ENCODE results near the gene GSG1L2. TPM values are rescaled to one million over a fixed set of nuclear protein-coding genes. Genes with fewer than 3 reads are reported as not detected.
A peak's percentile ranks its signal among the peaks of the same experiment; 100 is the strongest.

GSG1L2 gene
- total RNA-seq, 2 donors from 2014 or later: not detected

DNA sequence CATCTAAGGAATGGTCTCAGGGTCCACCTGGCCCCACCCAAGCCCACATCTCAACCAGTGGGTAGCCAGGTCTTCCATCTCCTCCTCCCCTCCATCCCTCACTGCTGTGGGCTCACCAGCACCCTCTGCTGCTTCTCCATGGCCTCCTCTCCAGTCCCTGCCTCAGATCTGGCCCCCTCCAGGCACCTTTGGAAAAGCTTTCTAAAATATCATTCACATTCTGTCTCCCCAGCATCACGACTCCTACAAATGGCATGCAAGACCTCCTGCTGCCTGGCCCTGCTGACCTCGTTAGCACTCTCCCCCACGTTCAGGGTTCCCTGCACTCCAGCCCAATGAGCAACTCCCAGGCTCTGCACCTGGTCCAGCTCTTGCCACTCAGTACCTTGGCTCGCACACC lies 17.6 kb upstream of the GSG1L2 start:
- no peak overlapping the region for H3K27ac Mint-ChIP-seq
- DNase-seq (ENCODE audit: low spot score): no peak

DNA sequence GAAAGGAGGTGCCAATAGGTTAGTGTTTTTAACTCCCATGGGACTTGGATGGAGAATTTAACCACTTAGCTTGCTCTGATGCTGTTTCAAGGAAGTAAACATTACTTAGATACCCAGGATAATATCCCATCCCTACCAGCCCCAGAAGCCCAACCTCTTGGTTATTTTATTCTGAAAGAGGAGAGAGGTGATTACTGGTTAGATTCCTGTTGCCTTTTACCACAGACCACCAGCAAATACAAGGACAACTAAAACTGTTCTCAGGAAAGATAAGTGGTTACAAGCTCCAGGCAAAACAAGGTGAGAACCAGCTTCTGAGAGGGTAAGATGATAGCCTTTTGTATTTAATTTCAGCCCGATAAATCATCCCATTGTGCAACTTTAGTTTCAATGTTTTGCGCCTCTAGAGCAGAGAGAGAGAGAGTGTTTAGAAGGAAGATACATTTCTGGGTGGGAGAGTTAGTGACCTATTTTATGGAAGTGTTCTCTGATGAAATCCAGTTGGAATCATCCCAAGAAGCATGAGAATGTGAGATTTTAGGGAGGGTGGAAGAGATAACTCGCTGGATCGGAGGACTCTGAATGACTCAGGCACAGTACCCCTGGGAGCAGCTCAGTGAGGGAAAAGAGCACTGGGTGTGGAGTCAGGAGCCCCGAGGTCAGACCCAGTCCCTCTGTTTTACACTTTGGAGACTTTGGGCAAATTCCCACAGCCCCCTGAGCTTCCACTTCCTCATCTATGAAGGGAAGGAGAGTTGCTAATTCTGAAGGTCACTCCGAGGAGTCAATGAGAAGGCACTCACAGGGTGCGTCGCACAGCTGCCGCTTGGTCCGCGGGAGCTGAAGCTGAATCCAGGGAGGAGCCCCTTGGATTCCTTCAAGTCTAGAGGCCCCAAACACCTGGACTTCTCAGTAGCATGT lies 15.9 kb upstream of the GSG1L2 start:
- Mint-ChIP-seq H3K27me3 (peaks cover 15 to 45% of the 10 kb centered on the region in 2 donors), H3K36me3 (no peaks in the 10 kb centered on the region), H3K4me1 (ENCODE audit: low read depth in 2 of 2) (no peaks in the 10 kb centered on the region), H3K9me3 (no peaks in the 10 kb centered on the region), H3K4me3 (no peak overlapping the region), H3K27ac (no peak overlapping the region)
- DNase-seq (ENCODE audit: low spot score) (no peak), ATAC-seq (no peak)

More for the DNA sequence above, 17.6 kb upstream of the GSG1L2 start:
- H3K9me3 Mint-ChIP-seq: no peaks in the 10 kb centered on the region
- no peak for ATAC-seq
- H3K36me3 Mint-ChIP-seq: no peaks in the 10 kb centered on the region
- no peak overlapping the region for H3K4me3 Mint-ChIP-seq
- peaks cover 23 to 53% of the 10 kb centered on the region in 2 donors for H3K27me3 Mint-ChIP-seq
- H3K4me1 Mint-ChIP-seq (ENCODE audit: low read depth in 2 of 2): no peaks in the 10 kb centered on the region

DNA sequence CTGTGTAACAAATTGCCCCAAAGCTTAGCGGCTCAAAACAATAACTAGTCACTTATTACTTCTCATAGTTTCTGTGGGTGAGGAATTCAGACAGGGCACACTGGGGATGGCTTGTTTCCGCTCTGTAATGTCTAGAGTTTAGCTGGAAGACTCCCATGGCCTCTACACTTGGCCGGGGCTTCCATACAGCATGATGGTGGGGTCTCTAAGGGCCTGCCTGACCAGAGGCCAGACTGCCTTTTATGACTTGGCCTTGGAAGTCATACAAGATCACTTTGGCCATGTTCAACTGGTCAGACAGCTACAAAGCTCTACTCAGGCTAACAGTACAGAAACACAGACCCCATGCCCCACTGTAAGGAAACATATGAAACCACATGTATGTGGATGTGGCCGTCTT lies 12.0 kb upstream of the GSG1L2 start:
- Mint-ChIP-seq H3K4me1 (ENCODE audit: low read depth in 2 of 2) (no peaks in the 10 kb centered on the region), H3K36me3 (no peaks in the 10 kb centered on the region), H3K4me3 (no peak overlapping the region), H3K27ac (no peak overlapping the region), H3K9me3 (no peaks in the 10 kb centered on the region), H3K27me3 (peaks cover 8 to 45% of the 10 kb centered on the region in 2 donors)
- no peak for ATAC-seq
- DNase-seq (ENCODE audit: low spot score): no peak

DNA sequence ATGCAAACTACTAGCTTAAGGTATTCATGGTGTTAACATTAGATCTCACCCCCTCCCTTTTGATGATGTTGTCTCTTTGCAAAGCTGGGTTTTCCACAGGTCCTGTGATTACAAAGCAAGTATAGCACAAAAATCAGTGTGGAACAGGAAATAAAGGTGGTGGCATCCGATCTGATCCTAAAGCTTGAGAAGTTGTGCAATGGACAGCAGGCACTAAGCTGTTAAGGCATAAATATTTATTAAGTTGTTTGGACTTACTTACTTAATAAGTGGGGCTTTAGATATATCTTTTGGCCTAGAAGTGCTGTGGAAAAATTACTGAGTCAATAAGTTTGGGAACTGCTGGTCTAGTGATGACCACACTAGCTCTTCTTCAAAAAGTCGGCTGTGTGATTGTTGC lies 8.8 kb upstream of the GSG1L2 start:
- no peak for ATAC-seq
- Mint-ChIP-seq H3K36me3 (no peaks in the 10 kb centered on the region), H3K4me1 (ENCODE audit: low read depth in 2 of 2) (no peaks in the 10 kb centered on the region), H3K4me3 (no peak overlapping the region), H3K9me3 (no peaks in the 10 kb centered on the region), H3K27ac (no peak overlapping the region), H3K27me3 (peaks cover 8 to 20% of the 10 kb centered on the region in 2 donors)
- no peak for DNase-seq (ENCODE audit: low spot score)

DNA sequence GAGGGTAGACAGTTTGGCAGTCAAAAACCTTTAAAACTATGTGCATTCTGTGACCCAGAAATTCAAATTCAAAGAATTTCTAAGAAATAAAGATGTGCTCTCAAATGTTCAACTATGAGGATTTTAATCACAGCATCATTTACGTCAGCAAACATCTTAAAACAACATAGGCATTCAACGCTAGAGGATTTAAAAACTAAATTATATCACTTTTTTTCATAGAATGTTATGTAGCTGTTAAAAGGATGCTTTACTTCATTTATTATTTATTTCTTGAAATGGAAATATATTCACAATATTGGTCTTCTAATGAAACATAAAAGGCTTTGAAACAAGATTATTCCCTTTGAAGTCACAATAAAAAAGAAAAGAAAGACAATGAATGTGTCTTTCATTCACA lies 7.5 kb upstream of the GSG1L2 start:
- no peak overlapping the region for H3K4me3 Mint-ChIP-seq
- no peak overlapping the region for H3K27ac Mint-ChIP-seq
- ATAC-seq (no peak), DNase-seq (ENCODE audit: low spot score) (no peak)
- H3K27me3 Mint-ChIP-seq: peaks cover 16 to 20% of the 10 kb centered on the region in 2 donors
- H3K36me3 Mint-ChIP-seq: no peaks in the 10 kb centered on the region
- no peaks in the 10 kb centered on the region for H3K4me1 Mint-ChIP-seq (ENCODE audit: low read depth in 2 of 2)
- H3K9me3 Mint-ChIP-seq: no peaks in the 10 kb centered on the region

DNA sequence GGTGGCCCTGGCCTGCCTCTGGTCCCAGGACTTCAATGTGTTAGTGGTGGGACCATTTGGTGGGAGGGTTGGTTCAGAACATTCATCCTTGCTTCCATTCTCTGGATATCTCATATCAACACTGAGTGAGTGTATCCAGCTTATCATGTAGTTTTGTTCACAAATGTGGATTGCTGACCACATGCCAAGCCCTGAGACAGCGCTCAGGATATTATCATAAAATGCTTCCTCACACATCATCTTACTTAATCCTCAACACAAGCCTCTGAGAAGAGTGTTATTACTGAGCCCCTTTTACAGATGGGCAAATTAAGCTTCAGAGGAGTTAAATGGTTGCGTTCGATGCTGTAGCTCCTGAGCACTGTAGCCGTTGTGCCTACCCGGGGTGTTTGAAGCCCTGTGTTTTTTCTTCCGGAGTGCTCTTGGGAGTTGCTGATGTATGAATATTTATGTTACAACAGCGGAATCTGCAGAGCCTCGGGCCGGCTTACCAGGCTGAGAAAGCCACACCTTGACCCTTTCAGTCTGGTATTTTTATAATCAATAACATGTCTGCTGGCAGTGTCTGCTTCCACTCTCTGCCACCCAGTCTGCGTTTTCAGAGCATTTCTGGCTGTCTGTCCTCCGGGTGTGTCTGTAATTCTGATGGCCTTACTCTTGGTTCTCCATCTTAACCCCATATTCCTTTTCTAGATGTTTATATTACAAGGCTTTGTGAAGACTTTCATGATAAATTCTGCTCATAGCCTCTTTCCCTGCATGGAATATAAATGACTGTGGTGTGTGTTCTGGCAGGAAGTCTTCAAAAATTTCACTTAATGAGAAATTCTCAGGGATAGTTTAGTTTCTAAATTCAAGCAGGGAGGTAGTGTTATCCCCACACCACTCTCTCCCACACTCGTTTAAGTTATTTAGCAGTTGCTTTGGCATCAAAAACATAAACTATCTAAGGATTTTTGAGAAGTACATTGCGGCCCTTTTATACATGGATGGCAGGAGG lies 6.7 kb upstream of the GSG1L2 start:
- Mint-ChIP-seq H3K4me1 (ENCODE audit: low read depth in 2 of 2) (no peaks in the 10 kb centered on the region), H3K27ac (no peak overlapping the region), H3K9me3 (no peaks in the 10 kb centered on the region), H3K27me3 (peaks cover 16 to 20% of the 10 kb centered on the region in 2 donors), H3K4me3 (no peak overlapping the region), H3K36me3 (no peaks in the 10 kb centered on the region)
- ATAC-seq (no peak), DNase-seq (ENCODE audit: low spot score) (no peak)

DNA sequence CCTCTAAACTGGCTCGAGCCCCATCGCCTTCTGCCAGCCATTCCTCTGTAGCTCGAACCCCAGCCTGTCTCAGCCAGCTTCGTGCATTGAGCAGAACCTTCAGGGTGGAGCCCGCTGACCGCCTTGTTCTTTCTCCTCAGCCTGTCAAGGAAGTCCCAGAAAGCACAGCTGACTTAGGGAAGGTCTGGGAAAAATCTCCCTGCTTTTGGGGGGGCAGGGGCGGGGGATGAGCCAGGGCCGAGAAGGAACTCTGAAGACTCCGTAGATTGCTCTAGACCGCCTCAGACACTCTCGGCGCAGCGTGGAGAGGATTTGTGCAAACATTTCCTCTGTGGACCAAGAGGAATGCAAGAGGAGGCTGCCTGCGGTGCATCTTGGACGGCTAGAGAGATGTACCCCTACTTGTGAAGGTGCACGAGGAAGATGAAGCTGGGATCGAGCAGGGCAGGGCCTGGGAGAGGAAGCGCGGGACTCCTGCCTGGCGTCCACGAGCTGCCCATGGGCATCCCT lies 3.8 kb upstream of the GSG1L2 start, which contains the start of gene GLP2R:
TSS of gene GLP2R (plus strand) at position 284 of the 510 bp plus-strand sequence. CDS start at position 424, 140 bp downstream.
- Mint-ChIP-seq H3K9me3 (no peaks in the 10 kb centered on the region), H3K27me3 (peaks cover 18 to 23% of the 10 kb centered on the region in 2 donors), H3K4me3 (no peak within 1 kb of the TSS), H3K27ac (no peak within 1 kb of the TSS), H3K36me3 (no peaks in the 10 kb centered on the region), H3K4me1 (ENCODE audit: low read depth in 2 of 2) (no peaks in the 10 kb centered on the region)
- ATAC-seq: peak in 1 of 2 donors; percentile 15
- no peak for DNase-seq (ENCODE audit: low spot score)

DNA sequence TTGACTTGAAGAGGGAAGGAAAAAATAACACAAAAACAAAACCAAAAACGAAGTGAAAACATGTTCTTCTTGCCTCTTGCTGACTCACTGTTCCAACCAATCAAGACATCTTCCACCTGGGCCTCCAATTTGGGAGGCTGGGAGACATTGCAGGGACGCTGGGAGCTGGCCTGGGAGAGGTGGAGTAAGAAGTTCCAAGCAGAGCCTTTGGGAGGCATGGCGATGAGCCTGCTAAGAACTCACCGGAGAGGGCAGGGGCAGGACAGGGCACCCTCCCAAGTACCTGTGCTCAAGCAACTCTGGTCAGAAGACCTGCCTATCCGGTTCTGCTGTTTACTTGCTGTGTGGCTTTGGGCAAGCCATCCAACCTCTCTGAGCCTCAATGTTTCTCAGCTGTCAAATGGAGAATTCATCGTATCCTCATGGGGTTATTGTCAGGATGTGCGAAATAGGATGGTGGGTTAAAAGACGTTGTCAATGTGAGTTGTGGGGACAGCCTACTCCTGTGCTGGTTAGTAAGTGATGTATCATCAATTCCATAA lies 3.0 kb upstream of the GSG1L2 start:
- Mint-ChIP-seq H3K27ac (no peak overlapping the region), H3K4me3 (no peak overlapping the region), H3K9me3 (no peaks in the 10 kb centered on the region), H3K27me3 (peaks cover 10 to 23% of the 10 kb centered on the region in 2 donors), H3K36me3 (no peaks in the 10 kb centered on the region), H3K4me1 (ENCODE audit: low read depth in 2 of 2) (no peaks in the 10 kb centered on the region)
- no peak for ATAC-seq
- DNase-seq (ENCODE audit: low spot score): no peak

DNA sequence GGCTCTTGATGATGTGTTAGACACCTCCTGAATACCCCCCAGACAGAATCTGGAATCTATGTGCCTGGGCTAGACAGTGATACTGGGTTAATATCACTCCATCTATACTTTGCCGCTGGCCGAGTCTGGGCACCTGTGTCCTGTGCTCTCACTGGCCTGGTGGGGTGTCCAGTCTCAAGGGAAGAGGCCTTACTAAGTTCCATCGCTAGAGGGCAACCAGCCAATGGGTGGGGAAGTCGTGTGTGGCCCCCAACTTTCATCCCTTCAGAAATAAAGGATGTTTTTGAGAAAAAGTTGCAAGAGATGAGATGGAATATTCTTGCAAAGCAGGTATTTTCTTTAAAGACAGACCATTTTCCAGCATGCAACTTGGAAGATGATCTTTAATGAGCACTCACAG lies 2.2 kb upstream of the GSG1L2 start:
- H3K27ac Mint-ChIP-seq: no peak overlapping the region
- DNase-seq (ENCODE audit: low spot score) (no peak), ATAC-seq (no peak)
- no peaks in the 10 kb centered on the region for H3K36me3 Mint-ChIP-seq
- H3K4me3 Mint-ChIP-seq: no peak overlapping the region
- H3K9me3 Mint-ChIP-seq: no peaks in the 10 kb centered on the region
- peaks cover 8 to 23% of the 10 kb centered on the region in 2 donors for H3K27me3 Mint-ChIP-seq
- no peaks in the 10 kb centered on the region for H3K4me1 Mint-ChIP-seq (ENCODE audit: low read depth in 2 of 2)

DNA sequence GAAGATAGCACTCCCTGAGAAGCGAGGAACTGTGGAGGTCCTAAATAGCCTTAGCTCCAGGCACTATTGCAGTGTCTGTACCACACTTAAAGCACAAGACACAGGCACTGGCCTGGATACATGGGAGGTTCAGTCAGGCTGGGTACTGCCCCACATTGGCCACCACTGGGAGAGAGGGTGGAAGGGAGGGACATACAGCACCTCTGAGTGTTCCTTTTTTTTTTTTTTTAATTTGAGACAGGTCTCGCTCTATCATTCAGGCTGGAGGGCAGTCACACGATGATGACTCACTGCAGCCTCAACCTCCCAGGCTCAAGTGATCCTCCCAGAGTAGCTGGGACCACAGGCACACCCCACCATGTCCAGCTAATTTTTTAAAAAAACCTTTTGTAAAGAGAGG lies 1.4 kb downstream of the GSG1L2 start:
- Mint-ChIP-seq H3K4me3 (no peak overlapping the region), H3K36me3 (no peaks in the 10 kb centered on the region), H3K4me1 (ENCODE audit: low read depth in 2 of 2) (peaks cover 0 to 3% of the 10 kb centered on the region in 2 donors), H3K27me3 (peaks cover 20% of the 10 kb centered on the region in 2 donors), H3K27ac (no peak overlapping the region), H3K9me3 (no peaks in the 10 kb centered on the region)
- ATAC-seq (no peak), DNase-seq (ENCODE audit: low spot score) (no peak)

DNA sequence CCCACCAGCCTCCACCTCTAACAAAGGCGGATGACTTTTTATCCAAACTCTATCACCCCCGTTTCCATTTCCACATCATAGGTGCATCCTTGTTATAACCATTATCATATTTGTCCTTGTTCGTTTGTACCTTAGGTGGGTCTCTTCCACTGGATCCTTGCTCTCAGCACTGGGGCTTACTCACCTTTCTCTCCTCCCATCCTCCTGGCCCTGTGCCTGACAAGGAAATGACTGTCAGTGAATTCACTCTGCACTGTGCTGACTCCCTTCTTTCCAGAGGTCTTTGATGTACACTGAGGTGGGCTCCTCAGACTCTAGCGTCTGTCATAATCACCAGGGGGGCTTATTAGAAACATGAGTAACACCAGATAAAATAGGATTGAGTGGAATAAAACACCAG lies 3.1 kb downstream of the GSG1L2 start:
- H3K4me3 Mint-ChIP-seq: no peak overlapping the region
- H3K4me1 Mint-ChIP-seq (ENCODE audit: low read depth in 2 of 2): peaks cover 0 to 3% of the 10 kb centered on the region in 2 donors
- no peaks in the 10 kb centered on the region for H3K36me3 Mint-ChIP-seq
- H3K27me3 Mint-ChIP-seq: peaks cover 13 to 20% of the 10 kb centered on the region in 2 donors
- no peak overlapping the region for H3K27ac Mint-ChIP-seq
- no peak for ATAC-seq
- no peaks in the 10 kb centered on the region for H3K9me3 Mint-ChIP-seq
- no peak for DNase-seq (ENCODE audit: low spot score)

DNA sequence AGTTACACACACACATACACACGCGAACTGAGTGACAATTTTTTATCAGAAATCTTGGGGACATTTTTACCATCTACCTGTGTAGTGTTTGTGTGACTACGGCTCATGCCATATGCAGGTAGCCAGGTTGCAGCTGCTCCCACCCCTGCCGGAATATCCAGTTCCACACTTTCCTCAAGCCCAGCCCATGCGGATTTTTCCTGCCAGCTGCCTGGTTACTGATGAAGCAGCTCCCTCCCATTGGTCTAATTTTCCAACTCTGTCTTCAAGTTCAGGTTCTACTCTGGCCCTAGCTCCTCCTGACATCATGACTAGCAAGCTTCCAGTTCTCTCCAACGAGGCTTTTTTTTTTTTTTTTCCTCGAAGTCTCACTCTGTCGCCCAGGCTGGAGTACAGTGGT lies 4.8 kb downstream of the GSG1L2 start:
- DNase-seq (ENCODE audit: low spot score): no peak
- no peak for ATAC-seq
- Mint-ChIP-seq H3K9me3 (no peaks in the 10 kb centered on the region), H3K4me3 (no peak overlapping the region), H3K27me3 (peaks cover 11 to 15% of the 10 kb centered on the region in 2 donors), H3K36me3 (no peaks in the 10 kb centered on the region), H3K4me1 (ENCODE audit: low read depth in 2 of 2) (peaks cover 0 to 3% of the 10 kb centered on the region in 2 donors), H3K27ac (no peak overlapping the region)

DNA sequence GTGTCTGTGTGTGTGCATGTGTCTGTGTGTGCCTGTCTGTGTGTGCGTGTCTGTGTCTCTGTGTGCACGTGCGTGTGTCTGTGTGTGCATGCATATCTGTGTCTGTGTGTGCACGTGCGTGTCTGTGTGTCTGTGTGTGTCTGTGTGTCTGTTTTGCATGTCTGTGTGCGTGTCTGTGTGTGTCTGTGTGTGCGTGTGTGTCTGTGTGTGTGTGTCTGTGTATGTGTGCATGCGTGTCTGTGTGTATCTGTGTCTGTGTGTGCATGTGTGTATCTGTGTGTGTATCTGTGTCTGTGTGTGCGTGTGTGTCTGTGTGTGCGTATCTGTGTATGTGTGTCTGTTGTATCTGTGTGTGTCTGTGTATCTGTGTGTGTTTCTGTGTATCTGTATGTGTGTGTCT lies 5.4 kb downstream of the GSG1L2 start:
- Mint-ChIP-seq H3K4me1 (ENCODE audit: low read depth in 2 of 2) (peaks cover 0 to 3% of the 10 kb centered on the region in 2 donors), H3K27me3 (peaks cover 11 to 21% of the 10 kb centered on the region in 2 donors), H3K36me3 (no peaks in the 10 kb centered on the region), H3K9me3 (no peaks in the 10 kb centered on the region), H3K4me3 (no peak overlapping the region), H3K27ac (no peak overlapping the region)
- DNase-seq (ENCODE audit: low spot score) (no peak), ATAC-seq (peak in 1 of 2 donors; percentile 6)

All from natural killer cell treated with Interleukin-12 subunit alpha and Interleukin-12 subunit beta and Interleukin-15 and Interleukin-18, amount 100 ng/mL, for 72 hours (primary cell).